B cell (primary cell): ENCODE measurements around the gene HLCS.

ENCODE experiments used
- EZH2 ChIP-seq: IDR thresholded peaks from 2 replicates; pipeline ENCODE4 v1.6.1; 2012; ENCODE audit warnings: borderline replicate concordance, low read depth, mild to moderate bottlenecking, moderate library complexity, low read length; ENCODE audit not compliant: insufficient read depth, poor library complexity, severe bottlenecking
- TF ChIP-seq, protein P1 (sequence below): fragments of 200-600 bp; IDR thresholded peaks from one replicate; pipeline ENCODE4 v1.8.0; 2022; ENCODE audit warnings: antibody characterized with exemption, mild to moderate bottlenecking

DNA sequence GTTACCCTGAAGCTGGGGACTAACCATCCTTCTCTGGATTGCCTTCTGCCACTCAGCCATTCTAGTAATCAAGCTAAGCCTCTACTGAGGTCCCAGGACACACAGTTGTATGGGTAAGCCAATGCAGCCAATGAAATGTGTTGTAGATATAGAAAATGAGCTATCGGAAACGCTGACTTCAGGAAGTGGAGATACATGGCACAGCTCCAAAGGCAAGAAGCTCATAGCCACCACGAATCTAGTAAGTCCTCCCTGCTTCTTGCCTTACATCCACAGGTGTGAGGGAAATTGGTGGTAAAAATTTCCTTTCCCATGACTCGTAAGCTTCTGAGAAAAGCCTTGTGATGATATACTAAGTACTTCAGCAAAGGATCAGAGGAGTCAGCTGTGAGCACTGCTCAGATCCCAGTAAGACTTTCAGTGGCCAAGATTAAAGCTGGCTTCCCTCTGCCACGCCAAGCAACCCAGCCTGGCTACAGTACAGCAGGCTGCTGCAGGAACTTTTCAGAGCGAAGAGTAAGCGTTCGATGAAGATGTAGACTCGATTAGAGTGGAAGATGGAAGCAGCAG lies 149.8 kb downstream of the HLCS start:
- TF ChIP-seq, protein P1, sequence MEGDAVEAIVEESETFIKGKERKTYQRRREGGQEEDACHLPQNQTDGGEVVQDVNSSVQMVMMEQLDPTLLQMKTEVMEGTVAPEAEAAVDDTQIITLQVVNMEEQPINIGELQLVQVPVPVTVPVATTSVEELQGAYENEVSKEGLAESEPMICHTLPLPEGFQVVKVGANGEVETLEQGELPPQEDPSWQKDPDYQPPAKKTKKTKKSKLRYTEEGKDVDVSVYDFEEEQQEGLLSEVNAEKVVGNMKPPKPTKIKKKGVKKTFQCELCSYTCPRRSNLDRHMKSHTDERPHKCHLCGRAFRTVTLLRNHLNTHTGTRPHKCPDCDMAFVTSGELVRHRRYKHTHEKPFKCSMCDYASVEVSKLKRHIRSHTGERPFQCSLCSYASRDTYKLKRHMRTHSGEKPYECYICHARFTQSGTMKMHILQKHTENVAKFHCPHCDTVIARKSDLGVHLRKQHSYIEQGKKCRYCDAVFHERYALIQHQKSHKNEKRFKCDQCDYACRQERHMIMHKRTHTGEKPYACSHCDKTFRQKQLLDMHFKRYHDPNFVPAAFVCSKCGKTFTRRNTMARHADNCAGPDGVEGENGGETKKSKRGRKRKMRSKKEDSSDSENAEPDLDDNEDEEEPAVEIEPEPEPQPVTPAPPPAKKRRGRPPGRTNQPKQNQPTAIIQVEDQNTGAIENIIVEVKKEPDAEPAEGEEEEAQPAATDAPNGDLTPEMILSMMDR, result no peak
- no peak for TF ChIP-seq EZH2
